ENCODE results near the gene ZFAND6.

GRCh38 chr15:80167936-80168335, 108.5 kb downstream of the ZFAND6 start:
- TF ChIP-seq CTCF (IDR thresholded peaks at IDR 0.05) (no peak), POLR2AphosphoS5 (IDR thresholded peaks at IDR 0.05; ENCODE audit: insufficient read depth in 1 of 2, low read depth in 1 of 2) (no peak)

Data from vagina (tissue), 2 donors.